Measurements from ENCODE around the gene NARS2. TPM values are rescaled to one million over a fixed set of nuclear protein-coding genes. Genes with fewer than 3 reads are reported as not detected.
"Not testable (repeated sequence)": the region's sequence is repeated elsewhere in the genome, so short reads cannot be mapped to it uniquely, and the experiment has no call there.

Gene NARS2
- total RNA-seq, 4 donors from 2014 or later: 9.0 to 22.1 (median 9.2) TPM

GRCh38 chr11:78560826-78561484 is 13.7 kb downstream of the NARS2 start:
- Histone ChIP-seq H3K9me3 (no peaks in the 10 kb centered on the region), H3K27ac (peak overlapping the region in 3 of 4 donors; percentile 36 to 64 (median 47)), H3K27me3 (no peaks in the 10 kb centered on the region), H3K4me3 (no peak overlapping the region), H3K4me1 (peaks cover 0 to 40% (median 7%) of the 10 kb centered on the region in 3 donors), H3K36me3 (peaks cover 0 to 26% of the 10 kb centered on the region in 2 donors)
- WGBS, 2 donors (ENCODE audit: low coverage in 1 of 2): 20 to 38% methylated on average over 5 to 8 of the region's 8 CpGs
- ATAC-seq: peak; percentile 46
- no peak for TF ChIP-seq POLR2A (IDR thresholded peaks at IDR 0.05)
- no peak for TF ChIP-seq EP300 (IDR thresholded peaks at IDR 0.05)
- no peak for TF ChIP-seq CTCF (IDR thresholded peaks at IDR 0.05)
- no peak for TF ChIP-seq POLR2AphosphoS5 (IDR thresholded peaks at IDR 0.05)

DNA sequence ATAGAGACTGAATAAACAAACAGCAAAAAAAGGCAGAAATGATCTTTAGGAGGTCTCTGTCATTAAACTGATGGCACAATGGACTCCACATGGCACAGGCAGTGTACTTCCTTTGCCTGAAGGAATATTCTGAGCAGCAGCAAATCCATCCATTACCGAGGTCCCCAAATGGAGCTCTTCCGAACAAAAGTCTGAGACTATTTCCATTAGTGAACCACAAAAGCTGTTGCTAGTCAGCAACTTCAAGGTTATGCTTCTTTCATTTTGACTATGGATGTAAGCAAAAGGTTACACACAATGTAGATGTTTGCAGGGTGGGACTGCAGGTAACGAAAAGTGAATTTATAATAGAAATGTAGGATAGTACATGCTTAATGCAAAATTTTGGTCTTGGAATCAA is 14.5 kb downstream of the NARS2 start:
- no peak overlapping the region for H3K4me3 ChIP-seq
- no peak overlapping the region for H3K27ac ChIP-seq
- no peak for TF ChIP-seq POLR2AphosphoS5 (IDR thresholded peaks at IDR 0.05)
- TF ChIP-seq POLR2A (IDR thresholded peaks at IDR 0.05): no peak
- TF ChIP-seq EP300 (IDR thresholded peaks at IDR 0.05): no peak
- H3K36me3 ChIP-seq: peaks cover 0 to 24% of the 10 kb centered on the region in 2 donors
- peaks cover 0 to 40% (median 7%) of the 10 kb centered on the region in 3 donors for H3K4me1 ChIP-seq
- H3K9me3 ChIP-seq: no peaks in the 10 kb centered on the region
- no peaks in the 10 kb centered on the region for H3K27me3 ChIP-seq
- WGBS, 2 donors (ENCODE audit: low coverage in 1 of 2): 71 to 86% methylated on average over 3 of the region's 3 CpGs
- ATAC-seq: no peak

DNA sequence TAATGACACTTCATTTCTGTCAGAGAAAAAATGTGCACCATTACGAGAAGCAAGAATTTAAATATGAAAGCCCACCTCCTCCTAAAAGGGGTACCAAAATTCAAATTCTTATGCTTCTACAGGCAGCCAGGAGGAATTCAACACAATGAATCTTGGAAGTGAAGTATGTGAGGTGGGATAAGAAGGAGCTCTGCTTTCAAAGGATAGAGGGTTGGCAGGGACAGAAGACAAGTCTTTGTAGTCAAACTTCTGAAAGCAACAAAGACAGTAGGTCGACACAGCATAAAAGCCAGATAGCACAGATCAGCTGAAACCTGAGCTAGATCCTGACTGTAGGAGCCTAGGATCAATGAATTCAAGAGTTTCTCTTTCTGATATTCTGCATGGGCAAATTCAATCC is 17.4 kb downstream of the NARS2 start:
- peaks cover 0 to 22% of the 10 kb centered on the region in 2 donors for H3K36me3 ChIP-seq
- TF ChIP-seq EP300 (IDR thresholded peaks at IDR 0.05): no peak
- TF ChIP-seq POLR2AphosphoS5 (IDR thresholded peaks at IDR 0.05): no peak
- TF ChIP-seq CTCF (IDR thresholded peaks at IDR 0.05): no peak
- no peak for TF ChIP-seq POLR2A (IDR thresholded peaks at IDR 0.05)
- peaks cover 0 to 21% (median 6%) of the 10 kb centered on the region in 3 donors for H3K4me1 ChIP-seq
- ATAC-seq: no peak
- H3K4me3 ChIP-seq: no peak overlapping the region
- WGBS, 2 donors (ENCODE audit: low coverage in 1 of 2): 84 to 94% methylated on average over 2 of the region's 2 CpGs
- no peak overlapping the region for H3K27ac ChIP-seq
- no peaks in the 10 kb centered on the region for H3K27me3 ChIP-seq
- H3K9me3 ChIP-seq: no peaks in the 10 kb centered on the region

- TF ChIP-seq POLR2AphosphoS5 (IDR thresholded peaks at IDR 0.05) (no peak), CTCF (IDR thresholded peaks at IDR 0.05) (no peak), EP300 (IDR thresholded peaks at IDR 0.05) (no peak), POLR2A (IDR thresholded peaks at IDR 0.05) (no peak)
- ATAC-seq: no peak
- 79 to 90% methylated on average over 2 to 3 of the region's 3 CpGs for WGBS, 2 donors (ENCODE audit: low coverage in 1 of 2)
- H3K4me1 ChIP-seq: peaks cover 0 to 4% (median 0%) of the 10 kb centered on the region in 3 donors
- H3K27ac ChIP-seq: no peak overlapping the region
- H3K36me3 ChIP-seq: peaks cover 0 to 22% of the 10 kb centered on the region in 2 donors
- H3K9me3 ChIP-seq: no peaks in the 10 kb centered on the region
- no peak overlapping the region for H3K4me3 ChIP-seq
- H3K27me3 ChIP-seq: no peaks in the 10 kb centered on the region
Measured at GRCh38 chr11:78555592-78555991, 19.1 kb downstream of the NARS2 start.

DNA sequence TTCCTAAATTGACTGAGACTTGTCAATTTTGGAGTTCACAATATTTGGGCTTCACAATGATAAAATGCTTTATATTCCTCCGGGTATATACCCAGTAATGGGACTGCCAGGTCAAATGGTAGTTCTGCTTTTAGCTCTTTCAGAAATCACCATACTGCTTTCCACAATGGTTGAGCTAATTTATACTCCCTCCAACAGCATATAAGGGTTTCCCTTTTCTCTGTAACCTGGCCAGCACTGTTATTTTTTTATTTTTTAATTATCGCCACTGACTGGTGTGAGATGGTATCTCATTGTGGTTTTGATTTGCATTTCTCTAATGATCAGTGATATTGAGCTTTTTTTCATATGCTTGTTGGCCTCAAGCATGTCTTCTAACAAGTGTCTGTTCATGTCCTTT is 21.8 kb downstream of the NARS2 start:
- H3K27ac ChIP-seq: no peak overlapping the region
- H3K9me3 ChIP-seq: no peaks in the 10 kb centered on the region
- no peak for ATAC-seq
- H3K27me3 ChIP-seq: no peaks in the 10 kb centered on the region
- WGBS, 2 donors (ENCODE audit: low coverage in 1 of 2): 92 to 100% methylated on average over 1 to 2 of the region's 2 CpGs
- H3K4me1 ChIP-seq: peaks cover 0 to 7% (median 0%) of the 10 kb centered on the region in 3 donors
- TF ChIP-seq EP300 (IDR thresholded peaks at IDR 0.05): no peak
- H3K36me3 ChIP-seq: peaks cover 0 to 22% of the 10 kb centered on the region in 2 donors
- no peak overlapping the region for H3K4me3 ChIP-seq

DNA sequence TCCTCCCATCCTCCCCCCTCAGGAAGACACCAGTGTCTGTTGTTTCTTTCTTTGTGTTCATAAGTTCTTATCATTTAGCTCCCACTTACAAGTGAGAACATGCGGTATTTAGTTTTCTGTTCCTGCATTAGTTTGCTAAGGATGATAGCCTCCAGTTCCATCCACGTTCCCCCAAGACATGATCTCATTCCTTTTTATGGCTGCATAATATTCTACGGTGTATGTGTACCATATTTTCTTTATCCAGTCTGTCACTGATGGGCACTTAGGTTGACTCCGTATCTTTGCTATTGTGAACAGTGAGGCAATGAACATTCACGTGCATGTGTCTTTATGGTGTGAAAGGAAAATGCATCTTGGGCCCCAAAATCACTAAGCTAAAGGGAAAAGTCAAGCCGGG is 22.5 kb downstream of the NARS2 start:
- ATAC-seq, H3K4me3 ChIP-seq, H3K27me3 ChIP-seq, H3K9me3 ChIP-seq, H3K4me1 ChIP-seq, H3K27ac ChIP-seq: not testable (repeated sequence)
- H3K36me3 ChIP-seq: peaks cover 0 to 21% of the 10 kb centered on the region in 2 donors
- WGBS, 2 donors (ENCODE audit: low coverage in 1 of 2): 96 to 100% methylated on average over 4 to 6 of the region's 6 CpGs

Data from gastroesophageal sphincter (tissue), 4 donors.